K562 (cell line): ENCODE data around the gene LRRC70. TPM values are rescaled to one million over a fixed set of nuclear protein-coding genes. Genes with fewer than 3 reads are reported as not detected.
"Not testable (repeated sequence)": the region's sequence is repeated elsewhere in the genome, so short reads cannot be mapped to it uniquely, and the experiment has no call there.

Experiments
- ATAC-seq: fragments of 200-7000 bp; cut with Tn5 transposase; 3 replicates; pipeline ENCODE4 v1.9.1; 2020; ENCODE audit warnings: moderate library complexity
- BruUV-seq: library from RNA; stranded (reverse); fragments of 400-500 nt; replicated peaks from 2 replicates; lab custom pipeline; 2021; lab: Mats Ljungman, UMichigan
- CTCF ChIA-PET: fragments of 300-600 bp; formaldehyde crosslinking; extraction: SDS; loops from one replicate; lab custom pipeline; 2021; ENCODE audit warnings: low intra/inter-chr PET ratio; lab: Yijun Ruan, JAX
- POLR2A ChIA-PET: fragments of 300-600, 350-650 bp; sonication (Branson Sonifier 250); formaldehyde crosslinking; extraction: SDS; loops from one replicate; lab custom pipeline; 2021; ENCODE audit warnings: antibody characterized with exemption, inconsistent platforms; lab: Yijun Ruan, JAX
- DNase-seq, 4 experiments: peaks; one replicate each; pipeline versions ENCODE4 v3.0.0 to v3.0.0-alpha.2; 2011 to 2018; ENCODE audit warnings: low spot score in 3 of 4, mixed read lengths in 3 of 4; ENCODE audit errors: extremely low read depth in 1 of 4
- FAIRE-seq: peaks from 2 replicates; lab custom pipeline; 2011; peaks lifted over from hg19 to GRCh38; lab: Jason Lieb, UNC
- H2AFZ ChIP-seq: 2 replicates; pipeline ENCODE4 v1.6.0; 2011; ENCODE audit warnings: low read depth, low read length, control low read depth, inconsistent platforms
- H3K27ac ChIP-seq: fragments of 200-600 bp; 3 replicates; pipeline ENCODE4 v1.8.0; 2011; ENCODE audit warnings: low read depth, mild to moderate bottlenecking, control low read depth, inconsistent platforms, low read length, moderate library complexity, mixed read lengths; ENCODE audit errors: extremely low read depth
- H3K27me3 ChIP-seq, 2 experiments: fragments of 300-600 bp in 1 of 2; 2 replicates in 1 of 2; 3 replicates in 1 of 2; pipeline versions ENCODE4 v1.6.0 to v1.8.0; 2011; ENCODE audit warnings: inconsistent platforms in 2 of 2, low read length in 2 of 2, mild to moderate bottlenecking in 1 of 2, mixed read lengths in 1 of 2, moderate library complexity in 1 of 2; ENCODE audit not compliant: control insufficient read depth in 2 of 2, insufficient read depth in 2 of 2
- H3K36me3 ChIP-seq: fragments of 300-600 bp; 3 replicates; pipeline ENCODE4 v1.8.0; 2011; ENCODE audit warnings: mild to moderate bottlenecking, low read length, inconsistent platforms; ENCODE audit not compliant: control insufficient read depth, insufficient read depth
- H3K4me1 ChIP-seq, 2 experiments: fragments of 200-600 bp in 1 of 2; replicated peaks in 1 of 2; 2 replicates in 1 of 2; 3 replicates in 1 of 2; pipeline versions ENCODE4 v1.5.1 to v1.8.0; 2011; ENCODE audit warnings: inconsistent platforms in 2 of 2, low read length in 2 of 2, mild to moderate bottlenecking in 1 of 2, mixed read lengths in 1 of 2, moderate library complexity in 1 of 2; ENCODE audit not compliant: control insufficient read depth in 2 of 2, insufficient read depth in 2 of 2
- H3K4me2 ChIP-seq: 2 replicates; pipeline ENCODE4 v1.6.1; 2011; ENCODE audit warnings: low read length, control low read depth, inconsistent platforms, mixed read lengths; ENCODE audit not compliant: insufficient read depth
- H3K4me3 ChIP-seq: fragments of 200-600 bp; sonication (generic), shearing (Covaris generic); 2 replicates; pipeline ENCODE4 v1.5.1; 2016; ENCODE audit warnings: control low read depth, inconsistent platforms
- H3K79me2 ChIP-seq: fragments of 200-600 bp; 3 replicates; pipeline ENCODE4 v1.8.0; 2011; ENCODE audit warnings: low read length, inconsistent platforms; ENCODE audit not compliant: control insufficient read depth, insufficient read depth
- H3K9ac ChIP-seq, 2 experiments: 2 replicates each; pipeline versions ENCODE4 v1.6.0 to v1.6.1; 2011; ENCODE audit warnings: low read depth in 2 of 2, low read length in 2 of 2, control low read depth in 1 of 2, inconsistent platforms in 1 of 2, mild to moderate bottlenecking in 1 of 2, mixed read lengths in 1 of 2; ENCODE audit not compliant: insufficient read depth in 1 of 2
- H3K9me1 ChIP-seq: one replicate; pipeline ENCODE4 v1.6.0; 2011; ENCODE audit warnings: inconsistent platforms, mild to moderate bottlenecking, low read length, moderate library complexity; ENCODE audit not compliant: control insufficient read depth, insufficient read depth
- H3K9me3 ChIP-seq: replicated peaks from 2 replicates; pipeline ENCODE4 v1.5.1; 2011; ENCODE audit warnings: low read depth, low read length, inconsistent platforms; ENCODE audit not compliant: control insufficient read depth, insufficient read depth
- H4K20me1 ChIP-seq: replicated peaks from 2 replicates; pipeline ENCODE4 v1.6.1; 2011; ENCODE audit warnings: low read length, inconsistent platforms, mixed read lengths; ENCODE audit not compliant: control insufficient read depth, insufficient read depth
- BCL6 ChIP-seq: fragments of 250-450 bp; sonication (Bioruptor Pico); IDR thresholded peaks from 2 replicates; pipeline ENCODE4 v1.4.0; 2020
- BRF1 ChIP-seq: IDR thresholded peaks from 3 replicates; pipeline ENCODE4 v1.6.1; 2011; ENCODE audit warnings: borderline replicate concordance, mild to moderate bottlenecking; ENCODE audit not compliant: insufficient read length; ENCODE audit errors: extremely low read depth
- HNRNPUL1 ChIP-seq: fragments of 200-400 bp; formaldehyde crosslinking; IDR thresholded peaks from 2 replicates; pipeline ENCODE4 v1.6.1; 2017; ENCODE audit warnings: low read length
- MAFG ChIP-seq: fragments of 450-650 bp; conservative IDR thresholded peaks from 2 replicates; pipeline ENCODE4 v1.6.1; 2016; ENCODE audit warnings: missing genetic modification characterization, missing compliant biosample characterization
- SNIP1 ChIP-seq: fragments of 450-650 bp; IDR thresholded peaks from 2 replicates; pipeline ENCODE4 v1.7.1; 2017; ENCODE audit warnings: low read depth, mild to moderate bottlenecking
- SOX6 ChIP-seq: fragments of 450-650 bp; IDR thresholded peaks from 2 replicates; pipeline ENCODE4 v1.6.1; 2014; ENCODE audit warnings: mild to moderate bottlenecking
- ZNF639 ChIP-seq, 2 experiments: fragments of 200-800 bp in 1 of 2; sonication (Bioruptor generic) in 1 of 2; sonication (generic) in 1 of 2; formaldehyde crosslinking in 1 of 2; IDR thresholded peaks in 1 of 2; conservative IDR thresholded peaks in 1 of 2; 2 replicates each; pipeline versions ENCODE4 v1.5.0 to v1.6.1; 2016 to 2020; ENCODE audit warnings: missing compliant biosample characterization in 1 of 2, missing genetic modification characterization in 1 of 2, missing genetic modification reagents in 1 of 2
- ZNF699 ChIP-seq: fragments of 250-450 bp; sonication (Bioruptor Pico); IDR thresholded peaks from 2 replicates; pipeline ENCODE4 v1.8.0; 2021; ENCODE audit warnings: mild to moderate bottlenecking, moderate library complexity; ENCODE audit not compliant: insufficient replicate concordance
- ZNF717 ChIP-seq: fragments of 250-450 bp; sonication (Bioruptor Pico); IDR thresholded peaks from 2 replicates; pipeline ENCODE4 v1.5.0; 2021
- WGBS: fragments of 100-300 bp; shearing (Covaris generic); methylation state at CpG from one replicate; pipeline ENCODE4 v1.1.6; 2016; ENCODE audit warnings: low coverage, mixed read lengths; ENCODE audit not compliant: insufficient coverage; ENCODE audit errors: missing lambda C conversion rate; 5-methylcytosine and 5-hydroxymethylcytosine counted together
- in situ Hi-C: fragments of 300-500 bp; cut with MboI; formaldehyde crosslinking; loops from 4 replicates; pipeline ENCODE4 v1.15.0; 2018; ENCODE audit warnings: inconsistent platforms, mixed read lengths
- intact Hi-C: fragments of 100-400 bp; cut with micrococcal nuclease; formaldehyde crosslinking; loops from 2 replicates; pipeline ENCODE4 v1.14.2; 2022
- polyA plus RNA-seq, 8 experiments: library from polyadenylated mRNA; depleted of rRNA in 4 of 8; stranded (reverse) in 5 of 8; unstranded in 3 of 8; fragments of >200 nt; fragmentation: Nextera tagmentation in 2 of 8; fragmentation: Illumina TruSeq in 1 of 8; extraction: Ambion mirVana in 2 of 8; extraction: Trizol in 1 of 8; gene quantifications; 2 replicates each; pipeline versions ENCODE4 v1.2.1 to v1.2.3, GENCODE V29; 2011 to 2014; ENCODE audit warnings: inconsistent platforms in 1 of 8, missing spikeins in 1 of 8
- total RNA-seq, 7 experiments: library from RNA; depleted of rRNA in 6 of 7; stranded (reverse); fragments of >200 nt in 6 of 7; fragmentation: Illumina TruSeq in 2 of 7; extraction: Trizol in 2 of 7; gene quantifications; 2 replicates each; pipeline versions ENCODE4 v1.2.1 to v1.2.3, GENCODE V29; 2011 to 2021; ENCODE audit warnings: low replicate concordance in 1 of 7

Gene LRRC70
- total and polyA plus RNA-seq, 9 of the 15 experiments (the other 6 are each of a cell fraction or from before 2014, with no cell fraction given): 0.21 to 2.1 (median 0.73) TPM

DNA sequence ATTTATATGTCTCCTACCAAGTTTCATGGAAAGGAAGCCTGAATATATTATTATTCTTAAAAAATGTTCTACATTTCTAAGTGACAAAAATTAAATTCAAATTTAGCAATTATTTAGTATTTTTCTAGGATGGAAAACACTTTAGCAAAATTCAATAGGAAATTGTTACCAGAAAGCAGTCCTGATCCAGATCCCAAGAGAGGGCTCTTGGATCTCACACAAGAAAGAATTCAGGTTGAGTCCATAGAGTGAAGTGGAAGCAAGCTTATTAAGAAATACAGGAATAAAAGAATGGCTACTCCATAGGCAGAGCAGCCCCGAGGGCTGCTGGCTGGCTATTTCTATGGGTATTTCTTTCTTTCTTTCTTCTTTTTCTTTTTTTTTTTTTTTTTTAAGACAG lies 44.7 kb downstream of the LRRC70 start (continued):
- TF ChIP-seq MAFG (tag): no peak
- TF ChIP-seq SOX6: no peak
- TF ChIP-seq HNRNPUL1: no peak
- no peak for TF ChIP-seq ZNF699 (CRISPR knock-in tag)
- TF ChIP-seq BCL6: no peak
- no peak for TF ChIP-seq SNIP1
- no peak for TF ChIP-seq ZNF717
- no peak for TF ChIP-seq ZNF639 (CRISPR knock-in tag; conservative IDR thresholded peaks at IDR 0.05 in 1 of 2, IDR thresholded peaks at IDR 0.05 in 1 of 2)
- no peak for TF ChIP-seq BRF1

- WGBS: 83% methylated on average over 5 of the region's 7 CpGs
- ATAC-seq, H3K4me1 ChIP-seq, H3K9me1 ChIP-seq, BruUV-seq, H3K27me3 ChIP-seq, in situ Hi-C loops, CTCF ChIA-PET, H3K4me3 ChIP-seq, H3K4me2 ChIP-seq, H4K20me1 ChIP-seq, H3K27ac ChIP-seq, H3K9ac ChIP-seq, H2AFZ ChIP-seq, H3K9me3 ChIP-seq, FAIRE-seq, intact Hi-C loops, DNase-seq, H3K79me2 ChIP-seq: not testable (repeated sequence)
- H3K36me3 ChIP-seq: peaks cover 30% of the 10 kb centered on the region
- POLR2A ChIA-PET: interaction anchor here (0.6 to 1.2 kb wide), 2 partner anchors 7 to 1423 kb away, joined by 3 read pairs; no protein-coding TSS in a partner anchor
These were observed 45.8 kb downstream of the LRRC70 start for GRCh38 chr5:62624436-62624835.
